HG03442 (cell line): ENCODE measurements around the gene SLC27A3.

Source experiments
- ATAC-seq: cut with Tn5 transposase; IDR thresholded peaks from one replicate; pipeline ENCODE4 v1.9.1; 2021; ENCODE audit warnings: mild to moderate bottlenecking, moderate library complexity; ENCODE audit not compliant: unreplicated experiment

SLC27A3 gene, protein sequence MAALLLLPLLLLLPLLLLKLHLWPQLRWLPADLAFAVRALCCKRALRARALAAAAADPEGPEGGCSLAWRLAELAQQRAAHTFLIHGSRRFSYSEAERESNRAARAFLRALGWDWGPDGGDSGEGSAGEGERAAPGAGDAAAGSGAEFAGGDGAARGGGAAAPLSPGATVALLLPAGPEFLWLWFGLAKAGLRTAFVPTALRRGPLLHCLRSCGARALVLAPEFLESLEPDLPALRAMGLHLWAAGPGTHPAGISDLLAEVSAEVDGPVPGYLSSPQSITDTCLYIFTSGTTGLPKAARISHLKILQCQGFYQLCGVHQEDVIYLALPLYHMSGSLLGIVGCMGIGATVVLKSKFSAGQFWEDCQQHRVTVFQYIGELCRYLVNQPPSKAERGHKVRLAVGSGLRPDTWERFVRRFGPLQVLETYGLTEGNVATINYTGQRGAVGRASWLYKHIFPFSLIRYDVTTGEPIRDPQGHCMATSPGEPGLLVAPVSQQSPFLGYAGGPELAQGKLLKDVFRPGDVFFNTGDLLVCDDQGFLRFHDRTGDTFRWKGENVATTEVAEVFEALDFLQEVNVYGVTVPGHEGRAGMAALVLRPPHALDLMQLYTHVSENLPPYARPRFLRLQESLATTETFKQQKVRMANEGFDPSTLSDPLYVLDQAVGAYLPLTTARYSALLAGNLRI

DNA sequence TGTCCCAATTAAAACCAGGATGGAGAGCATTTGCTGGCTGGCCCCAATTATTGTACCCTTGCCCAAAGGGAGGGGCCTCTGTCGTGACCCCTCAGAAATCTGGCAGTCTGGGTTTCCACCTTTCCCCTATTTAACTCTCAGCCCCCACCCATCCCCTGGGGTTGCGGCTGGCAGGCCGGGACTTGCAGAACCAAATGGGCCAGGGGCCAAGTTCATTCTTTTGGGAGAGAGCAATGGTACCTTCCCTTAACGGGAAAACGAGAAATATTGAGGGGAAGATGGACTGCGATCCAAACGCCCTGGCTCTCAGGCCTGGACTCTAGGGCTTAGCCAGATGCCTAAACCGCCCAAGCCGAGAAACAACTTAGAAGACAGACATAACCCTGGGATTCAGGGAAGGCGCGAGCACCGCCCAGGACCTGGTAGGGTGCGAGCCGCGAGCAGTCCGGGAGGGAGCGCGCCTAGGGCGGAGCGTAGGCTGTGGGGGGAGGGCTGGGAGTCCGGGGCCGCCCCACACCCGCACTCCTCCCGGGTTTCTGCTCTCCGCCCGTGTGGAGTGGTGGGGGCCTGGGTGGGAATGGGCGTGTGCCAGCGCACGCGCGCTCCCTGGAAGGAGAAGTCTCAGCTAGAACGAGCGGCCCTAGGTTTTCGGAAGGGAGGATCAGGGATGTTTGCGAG, at the start of gene SLC27A3:
TSS of gene SLC27A3 (plus strand) at position 628 of the 678 bp plus-strand sequence. CDS start 91 bp downstream, outside the sequence.
- no peak for ATAC-seq

GRCh38 chr1:153727463-153728304, 47.5 kb upstream of the SLC27A3 start, which contains the start of gene INTS3:
Gene INTS3, plus strand, starts transcription at chr1:153728050. Its CDS starts 585 bp downstream, at chr1:153728635.
- ATAC-seq, result peak; percentile 92

- no peak for ATAC-seq
These were observed 46.7 kb upstream of the SLC27A3 start for GRCh38 chr1:153728305-153729066.

DNA sequence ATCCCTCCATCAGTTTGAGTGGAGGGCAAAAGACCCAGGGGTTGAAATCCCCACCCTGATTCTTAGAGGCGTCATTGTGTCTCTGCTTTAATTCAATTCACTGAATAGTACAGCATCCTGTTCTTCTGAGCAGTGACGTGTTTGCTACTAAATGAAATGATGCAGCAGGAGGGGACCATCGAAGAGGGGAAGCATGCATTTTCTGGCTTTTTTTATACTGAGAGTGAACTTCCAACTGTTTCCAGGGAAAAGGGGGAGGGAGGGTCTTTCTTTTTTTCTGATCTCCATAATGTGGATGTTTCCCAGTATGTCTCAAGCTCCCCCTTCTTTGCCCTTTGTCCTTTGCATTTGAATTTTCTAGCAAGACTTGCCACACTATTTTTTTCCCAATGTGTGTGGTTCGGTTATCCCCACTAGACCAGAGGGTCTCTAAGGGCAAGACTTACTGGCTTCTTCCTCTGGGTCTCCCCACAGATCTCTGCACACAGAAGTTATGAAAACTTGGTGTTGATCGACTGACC, 44.7 kb upstream of the SLC27A3 start:
- no peak for ATAC-seq

DNA sequence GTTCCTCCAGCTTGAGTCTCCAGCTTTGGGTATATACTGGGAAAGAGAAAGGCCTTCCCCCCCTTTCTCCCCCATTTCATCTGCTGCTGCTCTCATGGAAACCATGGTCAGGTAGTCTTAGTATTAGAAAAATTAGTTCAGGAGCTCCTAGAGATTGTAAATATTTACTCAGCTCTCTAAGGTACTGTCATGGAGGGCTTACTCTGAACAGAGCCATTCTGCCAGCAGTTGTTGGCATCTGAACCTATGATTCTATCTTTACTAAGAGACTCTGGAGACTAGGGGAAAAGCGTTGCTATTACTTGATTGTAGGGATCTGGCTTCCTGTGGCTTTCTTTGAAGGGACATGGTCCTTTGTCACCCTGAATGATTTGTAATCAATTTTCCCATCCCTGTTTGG, 41.2 kb upstream of the SLC27A3 start:
- ATAC-seq, result no peak

DNA sequence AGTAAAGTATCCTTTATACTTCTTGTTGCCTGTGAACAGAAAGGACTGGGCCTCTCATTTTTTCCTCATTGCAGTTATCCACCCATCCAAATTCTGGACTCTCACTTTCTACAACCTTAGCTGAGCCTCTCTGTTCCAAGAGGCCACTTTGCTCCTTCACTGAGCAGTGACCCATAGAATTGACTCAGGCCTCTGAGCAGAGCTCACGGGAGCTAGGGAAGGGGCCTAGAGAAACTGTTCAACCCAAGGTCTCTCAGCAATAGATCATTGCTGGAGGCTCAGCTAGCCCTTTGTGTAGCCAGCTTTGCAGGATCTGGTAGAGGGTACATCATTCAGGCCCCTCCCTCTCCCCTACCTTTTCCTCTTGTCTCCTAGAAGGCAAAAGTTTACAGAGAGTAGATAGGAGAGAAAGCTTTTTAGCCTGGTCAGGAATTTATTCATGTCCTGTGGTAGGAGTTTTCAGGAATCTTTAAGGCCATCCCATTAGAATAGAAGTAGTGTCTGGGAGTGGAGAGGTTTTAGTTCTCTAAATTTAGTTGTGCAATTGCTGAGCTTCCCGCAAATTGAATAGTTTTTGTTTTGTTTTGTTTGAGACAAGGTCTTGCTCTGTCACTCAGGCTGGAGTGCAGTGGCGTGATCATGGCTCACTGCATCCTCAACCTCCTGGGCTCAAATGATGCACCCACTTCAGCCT, 40.7 kb upstream of the SLC27A3 start:
- no peak for ATAC-seq

GRCh38 chr1:153735090-153735420, 40.2 kb upstream of the SLC27A3 start:
- ATAC-seq, result no peak

DNA sequence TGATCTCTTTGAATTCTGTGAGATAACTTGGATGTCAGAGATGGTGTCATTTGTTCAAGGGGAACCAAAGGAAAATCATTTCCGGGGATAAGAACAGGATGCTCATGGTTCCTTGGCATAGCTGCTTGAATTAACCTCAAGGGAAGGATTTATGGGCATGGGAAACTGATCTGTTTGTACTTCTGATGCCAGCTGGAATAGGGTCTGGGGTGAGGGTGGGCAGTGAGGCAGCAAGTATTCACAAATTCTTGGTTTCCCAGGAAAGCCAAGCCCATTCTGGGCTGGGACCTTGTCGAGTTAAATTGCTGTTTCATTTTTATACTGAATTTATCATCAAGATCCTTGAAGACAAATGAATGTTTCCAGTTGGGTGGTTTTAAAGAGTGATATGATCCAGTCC, 33.2 kb upstream of the SLC27A3 start:
- ATAC-seq, result no peak

DNA sequence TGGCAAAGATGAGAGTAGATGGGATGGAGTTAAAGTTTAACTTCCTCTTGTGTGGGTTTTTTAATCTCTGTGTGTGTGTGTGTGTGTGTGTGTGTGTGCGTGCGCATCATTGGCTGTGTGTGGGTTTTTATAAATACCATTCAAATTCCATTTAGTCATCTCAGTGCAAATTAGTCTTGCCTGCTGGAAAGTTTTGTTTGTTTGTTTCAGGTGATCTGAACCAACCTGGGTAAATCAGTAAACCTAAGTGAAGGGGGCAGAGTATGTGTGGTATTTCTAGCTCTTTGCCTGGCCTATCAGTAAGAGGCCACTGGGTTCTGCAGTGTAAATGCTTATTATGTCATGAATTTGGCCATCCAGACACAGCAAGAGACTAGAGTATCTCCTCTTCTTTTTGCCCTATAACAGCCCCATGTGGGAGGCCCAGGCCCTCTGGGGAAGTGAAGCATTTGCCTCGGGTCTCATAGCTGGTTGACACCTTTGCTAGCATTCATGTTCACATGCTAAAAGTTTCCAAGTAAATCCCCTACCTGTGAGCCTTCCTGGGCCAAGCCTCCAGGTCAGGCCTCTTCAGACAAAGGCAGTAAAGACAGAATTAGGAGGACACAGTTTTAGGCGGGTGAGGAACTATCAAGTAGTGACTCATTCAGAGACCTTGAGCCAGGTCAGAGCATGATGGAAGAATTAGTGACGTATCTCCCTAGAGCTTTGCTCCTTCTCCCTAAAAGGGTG, 32.6 kb upstream of the SLC27A3 start:
- ATAC-seq, result peak; percentile 59

GRCh38 chr1:153745417-153745816, 29.8 kb upstream of the SLC27A3 start:
- ATAC-seq, result no peak

- ATAC-seq, result no peak
These were observed 29.0 kb upstream of the SLC27A3 start for GRCh38 chr1:153746174-153746573.

- ATAC-seq, result no peak
These were observed 26.3 kb upstream of the SLC27A3 start for GRCh38 chr1:153748903-153749302.

GRCh38 chr1:153749408-153750005, 25.7 kb upstream of the SLC27A3 start:
- ATAC-seq, result no peak

DNA sequence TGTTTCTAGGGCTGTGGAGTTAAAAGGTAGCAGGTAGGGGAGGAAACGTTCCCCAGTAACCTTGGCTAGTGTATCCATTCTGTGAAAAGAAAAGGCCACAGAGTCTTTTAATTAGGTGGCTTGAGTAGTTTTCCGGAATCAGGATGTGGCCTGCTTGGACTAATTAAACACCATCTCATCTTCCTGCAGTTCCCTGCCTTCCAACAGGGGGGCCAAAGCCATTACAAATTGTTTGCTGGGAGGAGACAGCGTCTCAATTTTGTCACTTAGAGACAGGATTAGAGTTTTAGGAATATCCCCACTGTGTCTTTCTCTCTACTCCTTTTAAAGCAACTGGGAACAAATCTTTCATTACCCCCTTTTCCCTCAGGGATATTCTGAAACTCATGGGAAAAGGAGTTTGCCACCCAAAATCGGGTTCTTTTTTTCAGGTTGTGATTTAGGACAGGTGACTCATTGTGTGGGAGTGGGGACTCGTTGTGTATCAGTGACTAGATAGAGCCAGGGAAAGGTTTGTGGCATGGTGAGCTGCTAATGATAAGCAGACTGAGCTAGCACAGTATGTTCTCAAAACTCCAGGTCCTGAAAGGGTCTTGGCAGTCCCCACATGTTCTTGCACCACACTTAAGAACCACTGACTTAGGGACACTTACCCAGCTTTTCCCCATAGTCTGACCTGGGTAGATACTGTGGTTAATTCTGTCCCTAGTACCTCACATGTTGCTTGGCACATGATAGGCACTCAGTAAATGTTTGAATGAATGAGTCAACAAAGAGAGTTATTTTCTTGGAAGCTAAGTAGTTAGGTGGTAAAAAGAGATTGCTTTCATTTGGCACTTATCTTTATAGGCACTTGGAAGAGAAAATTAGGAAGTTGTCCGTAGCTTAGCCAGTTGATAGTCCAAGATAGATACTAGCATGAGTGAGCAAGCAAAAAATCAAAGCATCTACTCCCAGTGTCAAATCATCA, 24.9 kb upstream of the SLC27A3 start:
- no peak for ATAC-seq

GRCh38 chr1:153752072-153752471, 23.1 kb upstream of the SLC27A3 start:
- ATAC-seq, result no peak

- ATAC-seq, result no peak
These were observed 22.5 kb upstream of the SLC27A3 start for GRCh38 chr1:153752571-153753195.

DNA sequence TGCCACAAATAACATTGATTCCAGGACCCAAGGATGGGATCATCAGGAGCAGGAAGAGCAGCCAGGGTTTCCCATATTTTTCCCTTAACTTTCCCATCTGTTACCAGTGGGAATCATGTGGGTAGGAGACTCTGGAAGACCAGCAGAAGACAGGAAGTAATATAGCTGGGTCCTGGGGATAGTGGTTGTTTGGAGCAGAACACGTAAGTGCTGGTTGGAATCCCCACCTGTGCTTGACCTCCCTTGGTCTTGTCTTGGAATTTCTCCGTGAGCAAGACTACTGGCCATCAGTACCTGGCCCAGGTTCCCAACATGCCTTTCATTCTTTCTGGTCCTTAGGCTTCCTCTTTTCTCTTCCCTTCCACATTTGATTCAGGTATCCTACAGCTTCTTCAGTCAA, 20.9 kb upstream of the SLC27A3 start:
- ATAC-seq, result no peak
